Measurements from ENCODE around the gene TIRAP. TPM values are rescaled to one million over a fixed set of nuclear protein-coding genes. Genes with fewer than 3 reads are reported as not detected.

TIRAP gene
- total and polyA plus RNA-seq, 2 of the 8 experiments (the other 6 are each of a cell fraction or from before 2014, with no cell fraction given): 5.3 TPM

DNA sequence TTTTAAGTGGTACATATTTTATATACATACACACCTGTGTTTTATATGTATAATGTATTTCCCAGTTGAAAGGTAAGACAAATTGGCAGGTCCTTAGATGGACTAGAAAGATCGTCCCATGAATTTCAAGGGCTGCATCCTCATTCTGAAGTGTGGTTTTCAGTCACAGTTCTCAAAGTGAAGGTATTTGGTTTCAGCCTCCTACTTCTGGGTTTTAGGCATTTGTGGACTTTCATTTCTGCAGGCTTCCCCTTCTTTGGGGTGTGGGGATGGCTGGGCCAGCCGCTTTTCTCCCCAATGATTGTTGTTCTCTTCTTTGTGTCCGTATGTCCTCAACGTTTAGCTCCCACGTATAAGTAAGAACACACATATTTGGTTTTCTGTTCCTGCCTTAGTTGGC lies 30.9 kb downstream of the TIRAP start:
- ChIA-PET POLR2A (ENCODE audit: partially characterized antibody) (no interaction called here), CTCF (ENCODE audit: partially characterized antibody) (interaction anchor here (1.2 kb wide), 1 partner anchor 131 kb away, joined by 3 read pairs; no protein-coding TSS in a partner anchor)
- no peaks in the 10 kb centered on the region for H3K23me2 ChIP-seq (ENCODE audit: low read depth, low read length)
- no peak for TF ChIP-seq SP4 (IDR thresholded peaks at IDR 0.05; ENCODE audit: low read length)
- TF ChIP-seq, protein P1, sequence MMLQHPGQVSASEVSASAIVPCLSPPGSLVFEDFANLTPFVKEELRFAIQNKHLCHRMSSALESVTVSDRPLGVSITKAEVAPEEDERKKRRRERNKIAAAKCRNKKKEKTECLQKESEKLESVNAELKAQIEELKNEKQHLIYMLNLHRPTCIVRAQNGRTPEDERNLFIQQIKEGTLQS (IDR thresholded peaks at IDR 0.05; ENCODE audit: insufficient read depth, low read depth, low read length): no peak
- no peak for TF ChIP-seq SUZ12 (IDR thresholded peaks at IDR 0.05; ENCODE audit: low read length)
- no peak for TF ChIP-seq BACH1 (IDR thresholded peaks at IDR 0.05; ENCODE audit: low read length)
- no peak for TF ChIP-seq NRF1 (IDR thresholded peaks at IDR 0.05; ENCODE audit: low read depth, low read length)
- TF ChIP-seq GTF2F1 (IDR thresholded peaks at IDR 0.05; ENCODE audit: borderline replicate concordance, low read depth, low read length): no peak
- H2BK20ac ChIP-seq (ENCODE audit: low read length): no peak overlapping the region
- H2AK5ac ChIP-seq (ENCODE audit: low read depth, low read length): no peak overlapping the region
- WGBS, 2 experiments (ENCODE audit: extremely low coverage in 1 of 2, insufficient coverage in 1 of 2, insufficient read length in 1 of 2, insufficient replicate concordance in 2 of 2, low coverage in 1 of 2, low lambda C conversion rate in 2 of 2, missing lambda C conversion rate in 1 of 2): 95% methylated on average over 5 of the region's 5 CpGs; no CpG with 5 or more reads in 1 of the 2 experiments
- H3K23ac ChIP-seq (ENCODE audit: insufficient read length): no peak overlapping the region
- no peak overlapping the region for H2AFZ ChIP-seq (ENCODE audit: low read length)
- H2BK12ac ChIP-seq (ENCODE audit: low read depth, low read length): no peak overlapping the region
- H3K4me2 ChIP-seq (ENCODE audit: insufficient read depth in 1 of 2, low read depth in 2 of 2, low read length in 2 of 2): no peak overlapping the region
- no peak overlapping the region for H3K56ac ChIP-seq (replicated peaks; ENCODE audit: insufficient read length, low read depth, low read length)
- no peak overlapping the region for H2BK5ac ChIP-seq (ENCODE audit: low read depth, low read length)
- H3K4me1 ChIP-seq (replicated peaks in 1 of 4; ENCODE audit: control insufficient read depth in 3 of 4, insufficient read depth in 4 of 4, low read length in 3 of 4): no peaks in the 10 kb centered on the region; a peak in 1 of 7 replicates
- H4K8ac ChIP-seq (ENCODE audit: extremely low read depth, insufficient read depth, low read length): no peak overlapping the region
- H3K9ac ChIP-seq (replicated peaks in 1 of 4; ENCODE audit: extremely low read depth in 1 of 4, low read depth in 3 of 4, low read length in 3 of 4): no peak overlapping the region
- DNase-seq (ENCODE audit: low read depth in 1 of 2, low spot score in 2 of 2) (no peak), FAIRE-seq (no peak)
- no peak overlapping the region for H3K4ac ChIP-seq (replicated peaks; ENCODE audit: insufficient read length, low read depth, low read length)
- no peak overlapping the region for H3K4me3 ChIP-seq (ENCODE audit: extremely low read depth in 1 of 4, insufficient read depth in 2 of 4, low read depth in 3 of 4, low read length in 4 of 4)
- peaks cover 2% of the 10 kb centered on the region; the same call in 1 of the 2 replicates for H3K79me1 ChIP-seq (ENCODE audit: low read depth, low read length)
- H3K9me3 ChIP-seq (ENCODE audit: insufficient read depth in 2 of 2, low read depth in 1 of 2, low read length in 1 of 2): no peaks in the 10 kb centered on the region
- H2BK120ac ChIP-seq (replicated peaks; ENCODE audit: low read depth, low read length): no peak overlapping the region
- no peak overlapping the region for H4K5ac ChIP-seq (ENCODE audit: insufficient read length, low read depth, low read length)
- H3K14ac ChIP-seq (ENCODE audit: insufficient read length): no peak overlapping the region
- H4K20me1 ChIP-seq (replicated peaks in 1 of 2; ENCODE audit: control insufficient read depth in 1 of 2, insufficient read depth in 2 of 2, low read length in 2 of 2): peaks cover 0 to 1% of the 10 kb centered on the region in 2 experiments
- no peaks in the 10 kb centered on the region for H3K27me3 ChIP-seq (replicated peaks in 1 of 4; ENCODE audit: control insufficient read depth in 3 of 4, extremely low read depth in 1 of 4, insufficient read depth in 3 of 4, low read length in 3 of 4)
- no peaks in the 10 kb centered on the region for H3K79me2 ChIP-seq (ENCODE audit: control insufficient read depth in 1 of 2, insufficient read depth in 2 of 2, low read length in 2 of 2)
- no peak overlapping the region for H3K27ac ChIP-seq (ENCODE audit: low read depth, low read length)
- H2BK15ac ChIP-seq (ENCODE audit: low read length): no peak overlapping the region
- H4K91ac ChIP-seq (replicated peaks; ENCODE audit: insufficient read length, low read length): no peak overlapping the region
- H3K36me3 ChIP-seq (ENCODE audit: control insufficient read depth in 2 of 4, insufficient read depth in 4 of 4, low read length in 3 of 4): peaks cover 0 to 4% (median 2%) of the 10 kb centered on the region in 4 experiments; a peak in 2 of 8 replicates
- no peak overlapping the region for H3K18ac ChIP-seq (ENCODE audit: extremely low read depth, low read length)

Data from H1 (cell line).